Brain microvascular endothelial cell (primary cell): ENCODE measurements around the gene GRM7.

Experiments used
- DNase-seq: peaks from one replicate; pipeline ENCODE4 v3.0.0-alpha.2; 2020
- H3K27ac ChIP-seq: fragments of 250-450 bp; sonication (Bioruptor Pico); 2 replicates; pipeline ENCODE4 v1.5.1; 2020; ENCODE audit warnings: mild to moderate bottlenecking, moderate library complexity
- H3K27me3 ChIP-seq: fragments of 250-450 bp; sonication (Bioruptor Pico); replicated peaks from 2 replicates; pipeline ENCODE4 v1.5.1; 2020; ENCODE audit warnings: mild to moderate bottlenecking
- H3K36me3 ChIP-seq: fragments of 250-450 bp; sonication (Bioruptor Pico); replicated peaks from 2 replicates; pipeline ENCODE4 v1.5.1; 2020; ENCODE audit warnings: mild to moderate bottlenecking
- H3K4me3 ChIP-seq: 2 replicates; pipeline ENCODE4 v1.5.1; 2011; ENCODE audit warnings: low read depth, mild to moderate bottlenecking, control low read depth, low read length, moderate library complexity
- in situ Hi-C: cut with HindIII; loops from 2 replicates; pipeline ENCODE4 v1.10.0; 2017; ENCODE audit warnings: low sequenced_read_pairs, low pct_ligation_motif_present
- TF ChIP-seq, protein P1 (sequence below): IDR thresholded peaks from 2 replicates; pipeline ENCODE4 v1.5.1; 2011; ENCODE audit warnings: low read depth, mild to moderate bottlenecking, moderate library complexity, low read length, control low read depth, inconsistent platforms; ENCODE audit errors: missing control alignments

GRM7 gene

DNA sequence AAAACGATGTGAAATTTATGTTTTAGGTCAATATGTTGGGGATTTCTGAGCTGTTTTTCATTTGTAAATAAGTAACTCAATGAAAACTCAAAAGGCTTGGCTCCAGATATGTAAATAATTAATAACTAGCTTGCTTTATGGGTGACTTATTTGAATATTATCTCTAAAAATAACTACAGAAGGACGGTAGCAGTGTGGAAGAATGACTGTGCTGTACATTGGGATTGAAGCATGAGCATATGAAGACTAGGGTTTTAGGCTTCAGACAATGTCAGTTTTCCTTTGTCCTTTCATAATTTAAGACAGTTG, 343.9 kb downstream of the GRM7 start:
- no peak for DNase-seq
- no peaks in the 10 kb centered on the region for H3K27me3 ChIP-seq
- in situ Hi-C loops, result no loop called here
- TF ChIP-seq, protein P1, sequence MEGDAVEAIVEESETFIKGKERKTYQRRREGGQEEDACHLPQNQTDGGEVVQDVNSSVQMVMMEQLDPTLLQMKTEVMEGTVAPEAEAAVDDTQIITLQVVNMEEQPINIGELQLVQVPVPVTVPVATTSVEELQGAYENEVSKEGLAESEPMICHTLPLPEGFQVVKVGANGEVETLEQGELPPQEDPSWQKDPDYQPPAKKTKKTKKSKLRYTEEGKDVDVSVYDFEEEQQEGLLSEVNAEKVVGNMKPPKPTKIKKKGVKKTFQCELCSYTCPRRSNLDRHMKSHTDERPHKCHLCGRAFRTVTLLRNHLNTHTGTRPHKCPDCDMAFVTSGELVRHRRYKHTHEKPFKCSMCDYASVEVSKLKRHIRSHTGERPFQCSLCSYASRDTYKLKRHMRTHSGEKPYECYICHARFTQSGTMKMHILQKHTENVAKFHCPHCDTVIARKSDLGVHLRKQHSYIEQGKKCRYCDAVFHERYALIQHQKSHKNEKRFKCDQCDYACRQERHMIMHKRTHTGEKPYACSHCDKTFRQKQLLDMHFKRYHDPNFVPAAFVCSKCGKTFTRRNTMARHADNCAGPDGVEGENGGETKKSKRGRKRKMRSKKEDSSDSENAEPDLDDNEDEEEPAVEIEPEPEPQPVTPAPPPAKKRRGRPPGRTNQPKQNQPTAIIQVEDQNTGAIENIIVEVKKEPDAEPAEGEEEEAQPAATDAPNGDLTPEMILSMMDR, result no peak
- H3K27ac ChIP-seq, result no peak overlapping the region
- H3K4me3 ChIP-seq, result no peak overlapping the region
- H3K36me3 ChIP-seq, result no peaks in the 10 kb centered on the region

DNA sequence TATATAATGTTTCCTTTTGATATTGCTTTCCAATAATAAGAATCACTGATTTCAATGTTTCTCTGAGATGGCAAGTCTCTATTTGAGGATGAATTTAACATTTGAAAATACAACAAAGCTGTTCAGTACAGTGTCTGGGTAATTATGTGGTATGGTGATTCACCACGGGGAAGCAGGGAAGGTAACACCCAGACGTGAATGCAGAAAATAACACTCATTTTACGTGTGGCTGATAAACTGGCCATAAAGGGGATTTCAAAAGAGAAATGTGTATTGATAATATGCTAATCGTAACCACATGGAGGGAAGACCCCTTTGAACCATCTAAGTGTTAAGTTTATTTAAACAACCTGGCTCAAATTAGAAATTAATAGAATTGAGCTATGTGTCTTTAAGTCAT, 344.6 kb downstream of the GRM7 start:
- H3K27me3 ChIP-seq, result no peaks in the 10 kb centered on the region
- no peak overlapping the region for H3K27ac ChIP-seq
- no peak for DNase-seq
- TF ChIP-seq, protein P1, result no peak
- no peak overlapping the region for H3K4me3 ChIP-seq
- H3K36me3 ChIP-seq, result no peaks in the 10 kb centered on the region
- in situ Hi-C loops, result no loop called here

DNA sequence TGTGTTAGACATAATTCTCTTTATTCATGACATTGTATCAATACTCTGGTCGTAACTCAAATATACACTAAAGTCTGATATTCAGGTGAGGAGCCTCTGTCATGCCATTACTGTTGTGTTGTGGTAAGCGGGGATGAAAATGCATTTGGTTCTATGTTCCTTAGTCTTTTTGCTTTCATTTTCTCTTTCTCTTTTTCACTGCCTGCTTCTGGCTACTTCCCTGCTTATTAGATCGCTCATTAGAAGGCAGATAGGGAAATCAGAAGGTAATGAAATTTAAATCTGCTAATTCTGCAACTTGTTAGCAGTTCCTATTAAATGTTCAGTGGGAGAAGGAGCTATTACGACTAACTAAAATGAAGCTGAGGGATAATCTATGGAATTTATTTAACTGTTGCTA, 345.0 kb downstream of the GRM7 start:
- no peak for DNase-seq
- in situ Hi-C loops, result no loop called here
- no peaks in the 10 kb centered on the region for H3K27me3 ChIP-seq
- no peaks in the 10 kb centered on the region for H3K36me3 ChIP-seq
- no peak overlapping the region for H3K4me3 ChIP-seq
- TF ChIP-seq, protein P1, result no peak
- no peak overlapping the region for H3K27ac ChIP-seq

DNA sequence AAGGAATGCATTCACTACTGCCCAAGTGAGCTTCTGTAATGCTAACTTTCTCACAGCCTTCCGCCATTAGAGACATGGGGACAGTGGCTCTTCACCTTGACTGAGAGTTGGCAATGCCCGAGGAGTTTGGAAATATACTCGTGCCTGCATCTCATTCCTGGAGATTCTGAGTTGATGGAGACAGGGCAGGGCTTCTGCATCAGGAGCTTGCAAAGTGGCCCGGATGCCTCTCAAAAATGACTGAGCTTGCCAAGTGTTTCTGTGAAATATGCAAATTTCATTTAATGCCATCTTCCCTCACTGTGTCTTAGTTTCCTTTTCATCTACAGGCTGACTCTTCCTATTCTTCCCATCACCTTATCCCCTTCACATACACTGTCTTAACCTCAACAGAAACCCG, 346.2 kb downstream of the GRM7 start:
- TF ChIP-seq, protein P1, result no peak
- Histone ChIP-seq H3K4me3 (no peak overlapping the region), H3K36me3 (no peaks in the 10 kb centered on the region), H3K27ac (no peak overlapping the region), H3K27me3 (no peaks in the 10 kb centered on the region)
- in situ Hi-C loops, result no loop called here
- no peak for DNase-seq

DNA sequence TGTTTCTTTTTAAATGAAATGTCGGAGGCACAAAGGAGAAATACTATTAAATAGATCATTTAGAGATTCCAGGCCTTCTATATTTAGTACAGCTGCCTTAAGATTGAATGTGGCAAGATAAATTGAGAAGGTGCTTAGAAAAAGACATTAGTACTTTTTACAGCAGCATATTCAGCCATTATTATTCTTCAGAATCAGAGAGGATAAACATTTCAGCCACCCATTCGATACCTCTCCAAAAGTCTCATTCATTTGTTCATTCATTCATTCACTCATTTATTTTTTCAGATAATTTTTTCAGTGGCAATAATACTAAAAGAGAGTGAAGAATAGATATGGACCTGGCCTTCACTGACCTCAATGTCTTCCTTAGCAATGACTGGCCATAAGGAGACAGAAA, 347.0 kb downstream of the GRM7 start:
- TF ChIP-seq, protein P1, result no peak
- Histone ChIP-seq H3K36me3 (no peaks in the 10 kb centered on the region), H3K4me3 (no peak overlapping the region), H3K27ac (no peak overlapping the region), H3K27me3 (no peaks in the 10 kb centered on the region)
- in situ Hi-C loops, result no loop called here
- no peak for DNase-seq

DNA sequence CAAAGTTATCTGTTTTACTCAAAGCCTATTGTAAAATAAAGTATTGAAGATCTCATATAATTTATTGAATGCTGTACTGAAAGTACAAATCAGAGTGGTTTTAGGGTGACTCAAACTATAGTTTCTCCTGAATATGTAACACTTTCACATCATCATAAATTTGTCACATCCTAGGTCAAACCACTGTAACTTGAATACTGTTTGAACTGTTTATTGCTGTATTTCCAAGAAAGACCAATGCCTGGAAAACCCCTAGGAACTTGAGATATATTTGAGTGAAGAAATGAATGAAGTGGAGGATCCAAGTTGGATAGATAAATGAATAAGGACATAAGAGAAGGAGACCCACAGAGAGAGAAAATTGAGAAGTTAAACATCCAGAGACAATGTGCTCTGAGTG, 348.2 kb downstream of the GRM7 start:
- no peak overlapping the region for H3K4me3 ChIP-seq
- in situ Hi-C loops, result no loop called here
- TF ChIP-seq, protein P1, result no peak
- no peaks in the 10 kb centered on the region for H3K27me3 ChIP-seq
- H3K36me3 ChIP-seq, result no peaks in the 10 kb centered on the region
- DNase-seq, result no peak
- H3K27ac ChIP-seq, result no peak overlapping the region
